K562 (cell line): ENCODE data around the gene DPH5. TPM values are rescaled to one million over a fixed set of nuclear protein-coding genes. Genes with fewer than 3 reads are reported as not detected.

ENCODE experiments used
- ARID1B ChIP-seq: fragments of 450-650 bp; IDR thresholded peaks from 2 replicates; pipeline ENCODE4 v1.6.1; 2016; ENCODE audit warnings: antibody characterized with exemption, mild to moderate bottlenecking, inconsistent platforms
- CEBPG ChIP-seq, 3 experiments: fragments of 200-800 bp in 1 of 3; sonication (Bioruptor generic) in 1 of 3; sonication (generic) in 1 of 3; formaldehyde crosslinking in 1 of 3; IDR thresholded peaks in 2 of 3; conservative IDR thresholded peaks in 1 of 3; 2 replicates each; pipeline versions ENCODE4 v1.6.1 to v1.8.0; 2016 to 2022; ENCODE audit warnings: missing compliant biosample characterization in 2 of 3, missing genetic modification characterization in 2 of 3, mild to moderate bottlenecking in 1 of 3, missing genetic modification reagents in 1 of 3
- DACH1 ChIP-seq: fragments of 450-650 bp; IDR thresholded peaks from 2 replicates; pipeline ENCODE4 v1.6.1; 2018; ENCODE audit not compliant: partially characterized antibody
- DDX20 ChIP-seq: fragments of 450-650 bp; IDR thresholded peaks from 2 replicates; pipeline ENCODE4 v1.6.1; 2016; ENCODE audit warnings: missing genetic modification characterization, low read depth, mild to moderate bottlenecking, missing compliant biosample characterization, moderate library complexity
- ELF1 ChIP-seq: fragments of 200-800 bp; sonication (Bioruptor generic); IDR thresholded peaks from 2 replicates; pipeline ENCODE4 v1.6.1; 2016; ENCODE audit warnings: missing genetic modification characterization, missing compliant biosample characterization
- HDAC8 ChIP-seq: fragments of 450-650 bp; IDR thresholded peaks from 2 replicates; pipeline ENCODE4 v1.6.1; 2016; ENCODE audit warnings: mild to moderate bottlenecking, missing genetic modification characterization, moderate library complexity, missing compliant biosample characterization
- HSF4 ChIP-seq: fragments of 250-450 bp; sonication (Bioruptor Pico); IDR thresholded peaks from 2 replicates; pipeline ENCODE4 v2.1.2; 2022; ENCODE audit warnings: mild to moderate bottlenecking, moderate library complexity, borderline replicate concordance
- JUND ChIP-seq, 2 experiments: IDR thresholded peaks; 2 replicates in 1 of 2; 3 replicates in 1 of 2; pipeline ENCODE4 v1.6.1; 2011; ENCODE audit warnings: borderline replicate concordance in 2 of 2, low read depth in 2 of 2, low read length in 2 of 2, improper control_type of control experiment in 1 of 2, missing biosample characterization in 1 of 2, missing genetic modification characterization in 1 of 2, missing genetic modification reagents in 1 of 2
- KDM5B ChIP-seq: fragments of 200-600 bp; sonication (generic); IDR thresholded peaks from 2 replicates; pipeline ENCODE4 v1.6.1; 2012; ENCODE audit warnings: low read depth, mild to moderate bottlenecking, moderate library complexity, low read length, control low read depth, inconsistent platforms; ENCODE audit not compliant: insufficient replicate concordance
- LARP7 ChIP-seq: fragments of 450-650 bp; IDR thresholded peaks from 2 replicates; pipeline ENCODE4 v1.6.1; 2016
- MCM7 ChIP-seq, 2 experiments: fragments of 450-650 bp; IDR thresholded peaks; 2 replicates each; pipeline ENCODE4 v1.6.1; 2016 to 2018
- MED1 ChIP-seq: sonication (generic); formaldehyde crosslinking; IDR thresholded peaks from 2 replicates; pipeline ENCODE4 v1.8.1; 2023; ENCODE audit warnings: missing genetic modification reagents, borderline replicate concordance
- MTA1 ChIP-seq: fragments of 450-650 bp; IDR thresholded peaks from 2 replicates; pipeline ENCODE4 v1.6.1; 2017; ENCODE audit warnings: borderline replicate concordance
- NCOA2 ChIP-seq, 2 experiments: fragments of 450-650 bp; IDR thresholded peaks; 2 replicates each; pipeline ENCODE4 v1.6.1; 2018; ENCODE audit warnings: mild to moderate bottlenecking in 2 of 2, moderate library complexity in 1 of 2; ENCODE audit not compliant: partially characterized antibody in 2 of 2
- NELFE ChIP-seq: IDR thresholded peaks from 2 replicates; pipeline ENCODE4 v1.6.1; 2011; ENCODE audit warnings: mild to moderate bottlenecking; ENCODE audit not compliant: insufficient read depth, insufficient read length
- NR4A1 ChIP-seq, 2 experiments: fragments of 250-450 bp in 1 of 2; fragments of 450-650 bp in 1 of 2; sonication (Bioruptor Pico) in 1 of 2; IDR thresholded peaks; 2 replicates each; pipeline versions ENCODE4 v1.4.0 to v1.6.1; 2016 to 2020; ENCODE audit warnings: mild to moderate bottlenecking in 2 of 2, missing compliant biosample characterization in 1 of 2, missing genetic modification characterization in 1 of 2, moderate library complexity in 1 of 2
- SMAD1 ChIP-seq: fragments of 150-350 bp; IDR thresholded peaks from 2 replicates; pipeline ENCODE4 v1.6.1; 2014; ENCODE audit warnings: low read length, low read depth; ENCODE audit not compliant: partially characterized antibody
- SOX6 ChIP-seq: fragments of 450-650 bp; IDR thresholded peaks from 2 replicates; pipeline ENCODE4 v1.6.1; 2014; ENCODE audit warnings: mild to moderate bottlenecking
- TAF1 ChIP-seq: IDR thresholded peaks from 2 replicates; pipeline ENCODE4 v1.6.1; 2011; ENCODE audit warnings: mild to moderate bottlenecking, low read length, moderate library complexity; ENCODE audit not compliant: insufficient read depth, control insufficient read depth, severe bottlenecking; ENCODE audit errors: extremely low read depth
- TAF15 ChIP-seq: fragments of 200-400 bp; formaldehyde crosslinking; IDR thresholded peaks from 2 replicates; pipeline ENCODE4 v1.6.1; 2017; ENCODE audit warnings: mild to moderate bottlenecking, low read depth, low read length, moderate library complexity
- ZC3H11A ChIP-seq: IDR thresholded peaks from 2 replicates; pipeline ENCODE4 v1.6.1; 2012; ENCODE audit warnings: low read depth, low read length, improper control_type of control experiment
- ZNF41 ChIP-seq: fragments of 250-450 bp; sonication (Bioruptor Pico); conservative IDR thresholded peaks from 2 replicates; pipeline ENCODE4 v1.4.0; 2020; ENCODE audit warnings: mild to moderate bottlenecking
- ZNF707 ChIP-seq: fragments of 250-450 bp; sonication (Bioruptor Pico); conservative IDR thresholded peaks from 2 replicates; pipeline ENCODE4 v1.8.0; 2022; ENCODE audit warnings: inconsistent platforms, mild to moderate bottlenecking, moderate library complexity
- polyA plus RNA-seq, 8 experiments: library from polyadenylated mRNA; depleted of rRNA in 4 of 8; stranded (reverse) in 5 of 8; unstranded in 3 of 8; fragments of >200 nt; fragmentation: Nextera tagmentation in 2 of 8; fragmentation: Illumina TruSeq in 1 of 8; extraction: Ambion mirVana in 2 of 8; extraction: Trizol in 1 of 8; gene quantifications; 2 replicates each; pipeline versions ENCODE4 v1.2.1 to v1.2.3, GENCODE V29; 2011 to 2014; ENCODE audit warnings: inconsistent platforms in 1 of 8, missing spikeins in 1 of 8
- total RNA-seq, 7 experiments: library from RNA; depleted of rRNA in 6 of 7; stranded (reverse); fragments of >200 nt in 6 of 7; fragmentation: Illumina TruSeq in 2 of 7; extraction: Trizol in 2 of 7; gene quantifications; 2 replicates each; pipeline versions ENCODE4 v1.2.1 to v1.2.3, GENCODE V29; 2011 to 2021; ENCODE audit warnings: low replicate concordance in 1 of 7
- TF ChIP-seq, protein P1 (sequence below), 2 experiments: fragments of 450-650 bp; conservative IDR thresholded peaks; 2 replicates each; pipeline ENCODE4 v1.6.1; 2017; ENCODE audit warnings: mild to moderate bottlenecking in 2 of 2, moderate library complexity in 2 of 2
- TF ChIP-seq, protein P2 (sequence below), 3 experiments: IDR thresholded peaks in 2 of 3; conservative IDR thresholded peaks in 1 of 3; 2 replicates each; pipeline ENCODE4 v1.5.1; 2011 to 2012; ENCODE audit warnings: low read length in 3 of 3, mild to moderate bottlenecking in 3 of 3, control low read depth in 2 of 3, improper control_type of control experiment in 1 of 3, inconsistent platforms in 1 of 3, low read depth in 1 of 3, mixed read lengths in 1 of 3, moderate library complexity in 1 of 3; ENCODE audit not compliant: insufficient read depth in 2 of 3

Gene DPH5
- total and polyA plus RNA-seq, 9 of the 15 experiments (the other 6 are each of a cell fraction or from before 2014, with no cell fraction given) = 37.6 to 159 (median 89.7) TPM

DNA sequence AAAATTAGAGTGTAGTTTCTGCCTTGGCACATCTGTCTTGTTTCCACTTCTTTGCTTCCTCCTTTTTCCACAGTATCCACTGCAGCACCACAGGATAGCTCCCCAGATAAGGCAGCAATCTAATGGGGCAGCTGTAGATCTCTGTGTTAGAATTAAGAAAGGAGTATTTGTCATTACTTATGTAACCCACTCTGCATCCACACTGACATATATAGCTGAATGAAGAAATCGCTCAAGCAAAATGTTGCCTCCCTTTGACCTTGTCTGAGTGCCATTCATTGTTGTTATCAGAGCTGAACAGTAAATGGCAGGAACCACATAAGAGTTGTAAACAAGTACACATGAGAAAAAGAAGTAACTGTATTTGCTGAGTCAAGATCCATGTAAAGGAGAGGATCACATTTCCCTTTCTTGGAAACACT lies 45.9 kb upstream of the DPH5 start (continued):
- TF ChIP-seq ARID1B (peak; percentile 95), HDAC8 (tag) (no peak), NCOA2 (IDR thresholded peaks at IDR 0.05; ENCODE audit: partially characterized antibody in 2 of 2) (peak in 1 of 2 experiments; percentile 25), NELFE (no peak), HSF4 (CRISPR knock-in tag) (no peak), ZNF707 (no peak), ELF1 (tag) (no peak), LARP7 (no peak), MCM7 (IDR thresholded peaks at IDR 0.05) (no peak), CEBPG (CRISPR knock-in tag; IDR thresholded peaks at IDR 0.05) (no peak), CEBPG (tag; conservative IDR thresholded peaks at IDR 0.05 in 1 of 2, IDR thresholded peaks at IDR 0.05 in 1 of 2) (peak; percentile 75 to 85), NR4A1 (CRISPR knock-in tag; IDR thresholded peaks at IDR 0.05) (no peak), NR4A1 (tag; IDR thresholded peaks at IDR 0.05) (0 out of 2 replicates have a peak, but pooled peaks have one; percentile 47), SOX6 (peak; percentile 93), DDX20 (no peak), MED1 (no peak), MTA1 (peak; percentile 73), DACH1 (peak; percentile 11), JUND (IDR thresholded peaks at IDR 0.05; ENCODE audit: borderline replicate concordance, low read depth, low read length) (peak; percentile 66), JUND (tag; IDR thresholded peaks at IDR 0.05; ENCODE audit: borderline replicate concordance, low read depth, low read length) (peak; percentile 65; the same call in 2 of the 3 replicates), SMAD1 (peak; percentile 29), TAF15 (no peak), ZC3H11A (no peak), TAF1 (no peak), KDM5B (no peak), ZNF41 (CRISPR knock-in tag) (no peak)
- TF ChIP-seq, protein P1, sequence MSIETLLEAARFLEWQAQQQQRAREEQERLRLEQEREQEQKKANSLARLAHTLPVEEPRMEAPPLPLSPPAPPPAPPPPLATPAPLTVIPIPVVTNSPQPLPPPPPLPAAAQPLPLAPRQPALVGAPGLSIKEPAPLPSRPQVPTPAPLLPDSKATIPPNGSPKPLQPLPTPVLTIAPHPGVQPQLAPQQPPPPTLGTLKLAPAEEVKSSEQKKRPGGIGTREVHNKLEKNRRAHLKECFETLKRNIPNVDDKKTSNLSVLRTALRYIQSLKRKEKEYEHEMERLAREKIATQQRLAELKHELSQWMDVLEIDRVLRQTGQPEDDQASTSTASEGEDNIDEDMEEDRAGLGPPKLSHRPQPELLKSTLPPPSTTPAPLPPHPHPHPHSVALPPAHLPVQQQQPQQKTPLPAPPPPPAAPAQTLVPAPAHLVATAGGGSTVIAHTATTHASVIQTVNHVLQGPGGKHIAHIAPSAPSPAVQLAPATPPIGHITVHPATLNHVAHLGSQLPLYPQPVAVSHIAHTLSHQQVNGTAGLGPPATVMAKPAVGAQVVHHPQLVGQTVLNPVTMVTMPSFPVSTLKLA (conservative IDR thresholded peaks at IDR 0.05) = peak; percentile 80 to 87
- TF ChIP-seq, protein P2, sequence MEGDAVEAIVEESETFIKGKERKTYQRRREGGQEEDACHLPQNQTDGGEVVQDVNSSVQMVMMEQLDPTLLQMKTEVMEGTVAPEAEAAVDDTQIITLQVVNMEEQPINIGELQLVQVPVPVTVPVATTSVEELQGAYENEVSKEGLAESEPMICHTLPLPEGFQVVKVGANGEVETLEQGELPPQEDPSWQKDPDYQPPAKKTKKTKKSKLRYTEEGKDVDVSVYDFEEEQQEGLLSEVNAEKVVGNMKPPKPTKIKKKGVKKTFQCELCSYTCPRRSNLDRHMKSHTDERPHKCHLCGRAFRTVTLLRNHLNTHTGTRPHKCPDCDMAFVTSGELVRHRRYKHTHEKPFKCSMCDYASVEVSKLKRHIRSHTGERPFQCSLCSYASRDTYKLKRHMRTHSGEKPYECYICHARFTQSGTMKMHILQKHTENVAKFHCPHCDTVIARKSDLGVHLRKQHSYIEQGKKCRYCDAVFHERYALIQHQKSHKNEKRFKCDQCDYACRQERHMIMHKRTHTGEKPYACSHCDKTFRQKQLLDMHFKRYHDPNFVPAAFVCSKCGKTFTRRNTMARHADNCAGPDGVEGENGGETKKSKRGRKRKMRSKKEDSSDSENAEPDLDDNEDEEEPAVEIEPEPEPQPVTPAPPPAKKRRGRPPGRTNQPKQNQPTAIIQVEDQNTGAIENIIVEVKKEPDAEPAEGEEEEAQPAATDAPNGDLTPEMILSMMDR (IDR thresholded peaks at IDR 0.05 in 2 of 3, conservative IDR thresholded peaks at IDR 0.05 in 1 of 3; ENCODE audit: insufficient read depth in 2 of 3, low read depth in 1 of 3, low read length in 3 of 3) = no peak
